Breast epithelium (tissue), 3 donors: ENCODE measurements around the gene ANXA6.

Experiments used
- CTCF ChIP-seq, 3 donors: fragments of 450-650 bp; IDR thresholded peaks; one replicate each; pipeline ENCODE4 v1.5.1; 2016 to 2017; ENCODE audit warnings: antibody characterized with exemption in 3 of 3, mild to moderate bottlenecking in 3 of 3, moderate library complexity in 3 of 3
- POLR2A ChIP-seq: fragments of 450-650 bp; IDR thresholded peaks from one replicate; pipeline ENCODE4 v1.6.1; 2016; ENCODE audit warnings: antibody characterized with exemption, mild to moderate bottlenecking, moderate library complexity

- TF ChIP-seq CTCF (IDR thresholded peaks at IDR 0.05) (no peak), POLR2A (no peak)
Observed at GRCh38 chr5:151156507-151157420, 815 bp downstream of the ANXA6 start.
